Brain microvascular endothelial cell (primary cell): Measurements from ENCODE around the gene ZNF467.

ENCODE experiments used
- DNase-seq: peaks from one replicate; pipeline ENCODE4 v3.0.0-alpha.2; 2020
- H3K27ac ChIP-seq: fragments of 250-450 bp; sonication (Bioruptor Pico); 2 replicates; pipeline ENCODE4 v1.5.1; 2020; ENCODE audit warnings: mild to moderate bottlenecking, moderate library complexity
- H3K27me3 ChIP-seq: fragments of 250-450 bp; sonication (Bioruptor Pico); replicated peaks from 2 replicates; pipeline ENCODE4 v1.5.1; 2020; ENCODE audit warnings: mild to moderate bottlenecking
- H3K36me3 ChIP-seq: fragments of 250-450 bp; sonication (Bioruptor Pico); replicated peaks from 2 replicates; pipeline ENCODE4 v1.5.1; 2020; ENCODE audit warnings: mild to moderate bottlenecking
- H3K4me3 ChIP-seq: 2 replicates; pipeline ENCODE4 v1.5.1; 2011; ENCODE audit warnings: low read depth, mild to moderate bottlenecking, control low read depth, low read length, moderate library complexity
- in situ Hi-C: cut with HindIII; loops from 2 replicates; pipeline ENCODE4 v1.10.0; 2017; ENCODE audit warnings: low sequenced_read_pairs, low pct_ligation_motif_present
- TF ChIP-seq, protein P1 (sequence below): IDR thresholded peaks from 2 replicates; pipeline ENCODE4 v1.5.1; 2011; ENCODE audit warnings: low read depth, mild to moderate bottlenecking, moderate library complexity, low read length, control low read depth, inconsistent platforms; ENCODE audit errors: missing control alignments

Gene ZNF467

DNA sequence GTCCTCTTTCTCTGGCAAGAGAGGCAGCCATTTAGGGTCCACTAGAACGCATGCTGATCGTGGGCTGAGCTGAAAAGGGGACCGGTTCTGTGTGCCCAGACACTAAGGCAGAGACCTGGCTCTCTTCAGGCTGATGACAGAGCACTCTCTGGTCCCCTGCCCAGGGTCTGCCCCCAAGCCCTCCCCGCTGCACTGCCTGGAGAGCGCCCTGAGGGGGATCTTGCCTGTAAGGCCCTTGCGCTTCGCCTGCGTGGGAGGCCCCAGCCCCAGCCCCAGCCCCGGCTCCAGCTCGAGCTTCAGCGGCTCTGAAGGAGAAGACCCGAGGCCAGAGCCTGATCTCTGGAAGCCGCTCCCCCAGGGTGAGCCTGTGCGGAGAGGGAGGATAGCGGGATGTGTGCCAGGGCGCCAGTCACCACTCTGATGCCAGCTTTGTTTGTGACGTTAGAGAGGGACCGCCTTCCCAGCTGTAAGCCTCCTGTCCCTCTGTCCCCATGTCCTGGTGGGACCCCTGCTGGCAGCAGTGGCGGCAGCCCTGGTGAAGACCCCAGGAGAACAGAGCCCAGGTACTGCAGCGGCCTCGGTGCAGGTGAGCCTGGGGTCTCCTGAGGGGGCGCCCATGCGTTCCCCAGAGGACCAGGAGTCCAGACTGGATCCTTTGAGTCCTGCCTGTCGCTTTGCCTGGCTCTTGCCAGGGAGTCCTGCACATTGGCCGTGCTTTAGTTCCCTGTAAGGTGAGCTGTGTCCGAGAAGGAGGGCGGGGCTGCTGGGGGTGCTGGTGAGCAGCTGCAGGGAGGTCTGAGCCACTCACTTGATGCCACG, 43.2 kb downstream of the ZNF467 start:
- in situ Hi-C loops: no loop called here
- Histone ChIP-seq H3K4me3 (no peak overlapping the region), H3K36me3 (peaks cover 8% of the 10 kb centered on the region), H3K27me3 (peaks cover 1% of the 10 kb centered on the region), H3K27ac (no peak overlapping the region)
- no peak for DNase-seq
- TF ChIP-seq, protein P1, sequence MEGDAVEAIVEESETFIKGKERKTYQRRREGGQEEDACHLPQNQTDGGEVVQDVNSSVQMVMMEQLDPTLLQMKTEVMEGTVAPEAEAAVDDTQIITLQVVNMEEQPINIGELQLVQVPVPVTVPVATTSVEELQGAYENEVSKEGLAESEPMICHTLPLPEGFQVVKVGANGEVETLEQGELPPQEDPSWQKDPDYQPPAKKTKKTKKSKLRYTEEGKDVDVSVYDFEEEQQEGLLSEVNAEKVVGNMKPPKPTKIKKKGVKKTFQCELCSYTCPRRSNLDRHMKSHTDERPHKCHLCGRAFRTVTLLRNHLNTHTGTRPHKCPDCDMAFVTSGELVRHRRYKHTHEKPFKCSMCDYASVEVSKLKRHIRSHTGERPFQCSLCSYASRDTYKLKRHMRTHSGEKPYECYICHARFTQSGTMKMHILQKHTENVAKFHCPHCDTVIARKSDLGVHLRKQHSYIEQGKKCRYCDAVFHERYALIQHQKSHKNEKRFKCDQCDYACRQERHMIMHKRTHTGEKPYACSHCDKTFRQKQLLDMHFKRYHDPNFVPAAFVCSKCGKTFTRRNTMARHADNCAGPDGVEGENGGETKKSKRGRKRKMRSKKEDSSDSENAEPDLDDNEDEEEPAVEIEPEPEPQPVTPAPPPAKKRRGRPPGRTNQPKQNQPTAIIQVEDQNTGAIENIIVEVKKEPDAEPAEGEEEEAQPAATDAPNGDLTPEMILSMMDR: no peak

DNA sequence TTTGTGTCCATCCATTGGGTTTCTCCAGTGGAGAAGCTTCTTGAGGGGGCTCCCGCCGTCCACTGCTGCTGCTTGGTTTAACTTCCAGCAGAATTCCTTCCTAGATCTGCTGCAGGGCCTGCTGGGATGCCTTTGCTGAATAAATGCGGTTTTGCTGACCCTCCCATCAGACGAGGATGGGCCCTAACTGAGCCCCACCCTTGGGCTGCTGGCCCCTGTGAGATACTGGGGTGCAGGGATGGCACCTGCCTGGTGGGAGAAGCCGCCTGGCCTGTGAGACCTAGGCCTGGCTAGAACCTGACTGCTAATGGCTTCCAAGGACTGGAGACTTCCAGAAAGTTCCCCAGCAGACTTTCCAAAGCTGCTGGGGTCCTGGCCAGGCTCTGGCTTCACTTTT, 43.8 kb downstream of the ZNF467 start:
- H3K36me3 ChIP-seq: peaks cover 8% of the 10 kb centered on the region
- no peak overlapping the region for H3K27ac ChIP-seq
- no peak overlapping the region for H3K4me3 ChIP-seq
- TF ChIP-seq, protein P1: no peak
- H3K27me3 ChIP-seq: no peaks in the 10 kb centered on the region
- DNase-seq: no peak
- in situ Hi-C loops: no loop called here

DNA sequence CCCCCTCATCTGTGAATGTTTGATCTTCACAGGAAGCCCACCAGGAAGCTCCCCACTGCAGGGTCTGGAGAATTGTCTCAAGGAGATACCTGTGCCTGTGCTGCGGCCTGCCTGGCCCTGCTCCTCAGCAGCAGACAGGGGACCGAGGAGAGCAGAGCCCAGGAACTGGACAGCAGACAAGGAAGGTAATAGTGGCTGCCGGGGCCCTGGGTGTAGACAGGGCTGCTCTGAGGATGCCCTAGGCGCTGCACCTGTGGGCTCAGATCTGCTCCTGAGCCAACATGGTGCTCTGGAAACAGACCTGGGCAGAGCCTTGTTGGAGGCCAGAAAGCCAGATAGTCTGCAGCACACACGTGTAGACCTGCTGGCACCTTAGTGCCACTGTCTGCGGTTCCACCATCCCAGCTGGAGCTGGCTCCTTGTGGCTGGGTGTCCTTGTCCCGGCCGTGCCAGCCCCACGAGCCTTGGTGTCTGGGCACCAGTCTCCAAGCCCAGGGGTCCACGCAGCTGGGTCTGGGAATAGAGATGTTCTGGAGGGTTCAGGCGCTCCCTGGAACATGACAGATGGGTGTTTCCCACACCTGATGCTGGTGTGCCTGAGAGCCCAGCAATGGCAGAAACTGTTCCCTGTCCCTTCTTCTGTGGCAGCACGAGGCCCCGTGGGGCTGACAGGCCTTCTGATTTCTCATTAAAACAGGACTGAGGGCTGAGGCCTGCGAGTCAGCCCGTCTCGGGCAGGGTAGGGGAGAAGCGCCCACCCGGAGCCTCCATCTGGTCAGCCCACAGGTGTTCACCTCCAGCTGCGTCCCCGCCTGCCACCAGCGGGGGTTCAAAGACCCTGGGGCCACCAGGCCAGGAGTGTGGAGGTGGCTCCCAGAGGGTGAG, 44.7 kb downstream of the ZNF467 start:
- no peak for DNase-seq
- no peaks in the 10 kb centered on the region for H3K27me3 ChIP-seq
- H3K4me3 ChIP-seq: no peak overlapping the region
- in situ Hi-C loops: no loop called here
- H3K27ac ChIP-seq: no peak overlapping the region
- TF ChIP-seq, protein P1: no peak
- H3K36me3 ChIP-seq: peaks cover 14% of the 10 kb centered on the region

DNA sequence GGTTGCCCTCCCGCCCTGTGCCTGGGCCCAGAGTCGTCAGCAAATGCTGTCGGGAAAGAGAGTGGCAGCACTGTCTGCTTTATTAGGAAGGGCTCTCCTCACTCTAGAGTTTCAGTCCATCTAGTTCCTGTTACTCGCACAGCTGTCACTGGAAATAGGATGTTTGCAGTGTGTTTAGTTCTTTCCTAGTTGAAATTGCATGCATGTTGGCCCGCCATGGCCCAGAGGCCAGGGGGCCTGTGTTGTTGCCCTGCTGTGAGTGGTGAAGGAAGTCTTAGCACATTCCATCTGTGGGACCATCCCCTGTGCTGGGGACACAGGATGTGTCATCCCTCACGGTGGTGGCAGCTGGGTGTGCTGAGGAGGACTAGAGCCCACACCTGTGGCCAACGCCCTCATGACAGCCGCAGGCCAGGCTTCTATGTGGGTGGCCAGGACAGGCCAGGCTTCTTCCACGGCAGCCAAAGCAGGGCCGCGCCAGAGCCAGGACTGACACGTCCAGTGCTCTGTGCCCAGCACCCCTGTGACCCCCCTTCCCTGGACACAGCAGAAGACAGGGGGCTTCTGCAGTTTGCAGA, 45.4 kb downstream of the ZNF467 start:
- in situ Hi-C loops: no loop called here
- no peak for DNase-seq
- no peak overlapping the region for H3K27ac ChIP-seq
- H3K27me3 ChIP-seq: no peaks in the 10 kb centered on the region
- TF ChIP-seq, protein P1: no peak
- peaks cover 17% of the 10 kb centered on the region for H3K36me3 ChIP-seq
- no peak overlapping the region for H3K4me3 ChIP-seq

DNA sequence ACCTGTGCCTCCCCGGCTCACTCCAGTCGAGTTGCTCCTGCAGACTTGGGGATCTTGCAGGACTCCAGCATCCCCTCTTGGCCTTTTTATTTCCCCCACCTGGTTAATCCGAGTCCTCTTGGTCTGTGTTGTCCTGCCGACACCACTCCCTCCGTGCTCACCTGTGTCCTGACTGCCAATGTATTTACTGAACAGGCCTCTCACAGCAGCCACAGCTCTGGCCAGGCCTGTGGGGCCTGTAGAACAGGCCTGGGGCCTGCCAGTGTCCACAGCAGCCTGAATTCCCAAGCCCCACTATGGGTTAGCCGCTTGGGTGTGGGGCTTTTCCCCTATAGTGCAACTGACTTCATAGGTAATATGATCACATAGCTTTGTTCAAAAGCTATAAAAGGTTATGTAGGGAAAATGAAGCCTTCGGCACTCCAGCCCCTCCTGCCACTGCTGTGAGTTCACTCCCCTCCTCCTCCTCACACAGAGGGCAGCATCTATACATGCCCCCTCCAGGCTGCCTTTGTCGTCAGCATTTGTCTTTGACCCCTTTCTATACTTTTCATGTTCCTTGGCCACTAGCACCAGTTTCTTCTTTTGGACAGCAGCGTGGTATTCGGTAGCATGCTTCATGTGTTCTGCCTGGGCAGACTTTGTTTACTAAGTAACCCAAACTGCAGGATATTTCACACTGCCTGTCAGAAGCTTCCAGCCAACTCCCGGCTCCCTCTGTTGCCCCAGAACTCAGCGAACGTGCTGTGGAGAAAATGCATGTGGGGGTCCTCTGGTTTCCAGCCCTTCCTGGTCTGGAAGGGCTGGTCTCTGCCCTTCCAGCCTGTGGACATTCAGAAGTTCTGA, 46.1 kb downstream of the ZNF467 start:
- Histone ChIP-seq H3K4me3 (no peak overlapping the region), H3K36me3 (peaks cover 17% of the 10 kb centered on the region), H3K27ac (no peak overlapping the region), H3K27me3 (no peaks in the 10 kb centered on the region)
- TF ChIP-seq, protein P1: no peak
- DNase-seq: no peak
- in situ Hi-C loops: no loop called here
